Measurements from ENCODE around the gene TSHZ2.

DNA sequence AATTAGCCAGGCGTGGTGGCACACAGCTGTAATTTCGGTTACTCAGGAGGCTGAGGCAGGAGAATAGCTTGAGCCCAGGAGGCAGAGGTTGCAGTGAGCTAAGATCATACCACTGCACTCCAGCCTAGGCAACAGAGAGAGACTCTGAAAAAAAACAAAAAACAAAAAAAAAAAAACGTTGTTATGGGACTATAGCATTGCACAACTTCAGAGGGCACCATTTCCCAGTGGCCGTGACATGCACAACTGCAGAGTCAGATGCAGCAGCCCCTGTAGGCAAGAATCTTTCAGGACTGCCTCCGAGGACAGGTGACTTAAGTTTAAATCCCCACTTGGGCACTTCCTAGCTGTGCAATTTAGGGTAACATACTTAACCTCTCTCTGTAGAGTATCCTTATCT, 557.5 kb downstream of the TSHZ2 start:
- TF ChIP-seq, protein P1, sequence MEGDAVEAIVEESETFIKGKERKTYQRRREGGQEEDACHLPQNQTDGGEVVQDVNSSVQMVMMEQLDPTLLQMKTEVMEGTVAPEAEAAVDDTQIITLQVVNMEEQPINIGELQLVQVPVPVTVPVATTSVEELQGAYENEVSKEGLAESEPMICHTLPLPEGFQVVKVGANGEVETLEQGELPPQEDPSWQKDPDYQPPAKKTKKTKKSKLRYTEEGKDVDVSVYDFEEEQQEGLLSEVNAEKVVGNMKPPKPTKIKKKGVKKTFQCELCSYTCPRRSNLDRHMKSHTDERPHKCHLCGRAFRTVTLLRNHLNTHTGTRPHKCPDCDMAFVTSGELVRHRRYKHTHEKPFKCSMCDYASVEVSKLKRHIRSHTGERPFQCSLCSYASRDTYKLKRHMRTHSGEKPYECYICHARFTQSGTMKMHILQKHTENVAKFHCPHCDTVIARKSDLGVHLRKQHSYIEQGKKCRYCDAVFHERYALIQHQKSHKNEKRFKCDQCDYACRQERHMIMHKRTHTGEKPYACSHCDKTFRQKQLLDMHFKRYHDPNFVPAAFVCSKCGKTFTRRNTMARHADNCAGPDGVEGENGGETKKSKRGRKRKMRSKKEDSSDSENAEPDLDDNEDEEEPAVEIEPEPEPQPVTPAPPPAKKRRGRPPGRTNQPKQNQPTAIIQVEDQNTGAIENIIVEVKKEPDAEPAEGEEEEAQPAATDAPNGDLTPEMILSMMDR (IDR thresholded peaks at IDR 0.05): no peak
- no peak for TF ChIP-seq POLR2A (IDR thresholded peaks at IDR 0.05)

All from heart left ventricle (tissue), 13 donors.